A549 (cell line): ENCODE measurements around the gene TMEM41A. TPM values are rescaled to one million over a fixed set of nuclear protein-coding genes. Genes with fewer than 3 reads are reported as not detected.

ENCODE experiments used
- ATAC-seq, 2 experiments: fragments of 200-7000 bp in 1 of 2; fragments of >200 bp in 1 of 2; cut with Nextera tagmentation in 1 of 2; cut with Tn5 transposase in 1 of 2; 3 replicates each; pipeline versions ENCODE4 v1.8.0 to v1.9.1; 2018 to 2020; ENCODE audit warnings: mild to moderate bottlenecking in 1 of 2, moderate library complexity in 1 of 2
- CTCF ChIA-PET: fragments of 300-600 bp; sonication (Branson Sonifier 250); formaldehyde crosslinking; extraction: SDS; loops from one replicate; lab custom pipeline; 2021; ENCODE audit warnings: antibody characterized with exemption, inconsistent platforms; lab: Yijun Ruan, JAX
- POLR2A ChIA-PET: fragments of 350-600 bp; formaldehyde crosslinking; extraction: SDS; loops from one replicate; lab custom pipeline; 2021; ENCODE audit warnings: antibody characterized with exemption, inconsistent platforms; lab: Yijun Ruan, JAX
- DNase-seq, 2 experiments: peaks; one replicate each; pipeline versions ENCODE4 v3.0.0 to v3.0.0-alpha.2; 2011 to 2016; ENCODE audit warnings: low read depth in 1 of 2, low spot score in 1 of 2
- FAIRE-seq: peaks from 2 replicates; lab custom pipeline; 2011; peaks lifted over from hg19 to GRCh38; lab: Jason Lieb, UNC
- H3K27ac ChIP-seq, 2 experiments: fragments of >200 bp; sonication (Bioruptor Twin); formaldehyde crosslinking; 3 replicates each; pipeline ENCODE4 v1.5.1; 2016 to 2017
- H3K4me1 ChIP-seq: fragments of >200 bp; sonication (Bioruptor Twin); formaldehyde crosslinking; 3 replicates; pipeline ENCODE4 v1.6.1; 2016
- H3K4me2 ChIP-seq: fragments of >200 bp; sonication (Bioruptor Twin); formaldehyde crosslinking; 3 replicates; pipeline ENCODE4 v1.6.1; 2016
- H3K4me3 ChIP-seq: fragments of >200 bp; sonication (Bioruptor Twin); formaldehyde crosslinking; 3 replicates; pipeline ENCODE4 v1.5.1; 2016
- H3K9me3 ChIP-seq: fragments of >200 bp; sonication (Bioruptor Twin); formaldehyde crosslinking; 3 replicates; pipeline ENCODE4 v1.6.1; 2016
- CEBPB ChIP-seq, 2 experiments: fragments of >200 bp in 1 of 2; sonication (Bioruptor Twin) in 1 of 2; formaldehyde crosslinking in 1 of 2; IDR thresholded peaks; 2 replicates each; pipeline ENCODE4 v1.6.1; 2012 to 2016
- FOXS1 ChIP-seq: fragments of 250-450 bp; sonication (Bioruptor Pico); IDR thresholded peaks from 2 replicates; pipeline ENCODE4 v1.5.0; 2020; ENCODE audit warnings: mild to moderate bottlenecking, moderate library complexity
- GATA3 ChIP-seq: IDR thresholded peaks from 2 replicates; pipeline ENCODE4 v1.6.1; 2012; ENCODE audit warnings: borderline replicate concordance
- HMGXB4 ChIP-seq: fragments of 250-450 bp; sonication (Bioruptor Pico); IDR thresholded peaks from 2 replicates; pipeline ENCODE4 v1.5.0; 2021; ENCODE audit warnings: mild to moderate bottlenecking, moderate library complexity, borderline replicate concordance
- HOXB5 ChIP-seq: fragments of 250-450 bp; sonication (Bioruptor Pico); IDR thresholded peaks from 2 replicates; pipeline ENCODE4 v1.5.0; 2020; ENCODE audit warnings: mild to moderate bottlenecking, moderate library complexity
- KDM1A ChIP-seq: fragments of 200-600 bp; sonication (generic); IDR thresholded peaks from 2 replicates; pipeline ENCODE4 v1.6.1; 2016; ENCODE audit warnings: low read depth, mild to moderate bottlenecking
- MAZ ChIP-seq: fragments of 150-350 bp; IDR thresholded peaks from 2 replicates; pipeline ENCODE4 v1.6.1; 2014; ENCODE audit warnings: antibody characterized with exemption, low read depth, low read length, borderline replicate concordance
- NR3C1 ChIP-seq: fragments of >200 bp; sonication (Bioruptor Twin); formaldehyde crosslinking; IDR thresholded peaks from 3 replicates; pipeline ENCODE4 v1.6.1; 2017
- RFX5 ChIP-seq: fragments of 450-650 bp; IDR thresholded peaks from 2 replicates; pipeline ENCODE4 v1.7.1; 2014; ENCODE audit warnings: antibody characterized with exemption, mild to moderate bottlenecking, moderate library complexity
- RNF2 ChIP-seq: fragments of 200-600 bp; sonication (generic); IDR thresholded peaks from 2 replicates; pipeline ENCODE4 v1.6.1; 2016; ENCODE audit warnings: low read depth, mild to moderate bottlenecking, antibody characterized with exemption, moderate library complexity, borderline replicate concordance
- SMC3 ChIP-seq: fragments of >200 bp; sonication (Bioruptor Twin); formaldehyde crosslinking; IDR thresholded peaks from 3 replicates; pipeline ENCODE4 v1.6.1; 2018; ENCODE audit warnings: inconsistent platforms
- TFCP2L1 ChIP-seq: fragments of 250-450 bp; sonication (Bioruptor Pico); IDR thresholded peaks from 2 replicates; pipeline ENCODE4 v1.5.0; 2021; ENCODE audit warnings: mild to moderate bottlenecking
- ZC3H11A ChIP-seq: fragments of 450-650 bp; IDR thresholded peaks from 2 replicates; pipeline ENCODE4 v1.6.1; 2014; ENCODE audit warnings: antibody characterized with exemption, mild to moderate bottlenecking
- ZNF302 ChIP-seq: fragments of 250-450 bp; sonication (Bioruptor Pico); IDR thresholded peaks from 2 replicates; pipeline ENCODE4 v1.9.0; 2021; ENCODE audit warnings: inconsistent platforms, mild to moderate bottlenecking, moderate library complexity
- WGBS: methylation state at CpG from one replicate; pipeline ENCODE4 v1.1.6; 2017; ENCODE audit errors: missing lambda C conversion rate; 5-methylcytosine and 5-hydroxymethylcytosine counted together
- polyA plus RNA-seq, 4 experiments: library from polyadenylated mRNA; depleted of rRNA in 3 of 4; stranded (reverse); fragments of >200 nt; fragmentation: RNase III in 1 of 4; extraction: RNeasy Plus Mini Kit Qiagen cat#74134 plus additional on column Dnase treatment in 1 of 4; gene quantifications; 2 replicates in 3 of 4; 3 replicates in 1 of 4; pipeline ENCODE4 v1.2.3, GENCODE V29; 2011 to 2017
- TF ChIP-seq, protein P1 (sequence below): IDR thresholded peaks from 2 replicates; pipeline ENCODE4 v1.6.1; 2012; ENCODE audit warnings: low read depth, borderline replicate concordance
- TF ChIP-seq, protein P2 (sequence below): fragments of >200 bp; sonication (Bioruptor Twin); formaldehyde crosslinking; IDR thresholded peaks from 2 replicates; pipeline ENCODE4 v1.6.1; 2016
- TF ChIP-seq, protein P3 (sequence below): fragments of >200 bp; sonication (Bioruptor Twin); formaldehyde crosslinking; IDR thresholded peaks from 3 replicates; pipeline ENCODE4 v1.6.1; 2016
- TF ChIP-seq, protein P4 (sequence below): fragments of 150-350 bp; IDR thresholded peaks from 2 replicates; pipeline ENCODE4 v1.6.1; 2014; ENCODE audit warnings: low read depth, mild to moderate bottlenecking, low read length

The TMEM41A gene
- polyA plus RNA-seq, 2 of the 4 experiments (the other 2 are of a cell fraction): 16.6 to 31.3 TPM

GRCh38 chr3:185490241-185490640 lies 8.6 kb downstream of the TMEM41A start:
- Histone ChIP-seq H3K4me1 (no peaks in the 10 kb centered on the region), H3K27ac (no peak overlapping the region), H3K9me3 (no peaks in the 10 kb centered on the region), H3K4me2 (no peak overlapping the region), H3K4me3 (no peak overlapping the region)
- WGBS: 91% methylated on average over 4 of the region's 4 CpGs
- FAIRE-seq (no peak), ATAC-seq (no peak), DNase-seq (no peak)
- POLR2A ChIA-PET: no interaction called here
- CTCF ChIA-PET: interaction anchor here (1.2 kb wide), 1 partner anchor 85 kb away, joined by 3 read pairs; no protein-coding TSS in a partner anchor
- no peak for TF ChIP-seq CEBPB (IDR thresholded peaks at IDR 0.05)

GRCh38 chr3:185489462-185489861 lies 9.4 kb downstream of the TMEM41A start:
- WGBS: 88% methylated on average over 3 of the region's 3 CpGs

GRCh38 chr3:185488465-185488864 lies 10.4 kb downstream of the TMEM41A start:
- 90% methylated on average over 2 of the region's 5 CpGs for WGBS
- H3K27ac ChIP-seq: no peak overlapping the region
- POLR2A ChIA-PET: no interaction called here
- ATAC-seq (no peak), DNase-seq (no peak), FAIRE-seq (no peak)
- CTCF ChIA-PET: no interaction called here
- no peaks in the 10 kb centered on the region for H3K4me1 ChIP-seq
- H3K9me3 ChIP-seq: no peaks in the 10 kb centered on the region
- TF ChIP-seq TFCP2L1 (no peak), NR3C1 (no peak), MAZ (no peak)
- TF ChIP-seq, all 56 proteins: peak for 0
- Histone ChIP-seq H3K4me3 (no peak overlapping the region), H3K4me2 (no peak overlapping the region)

More at GRCh38 chr3:185489462-185489861, 9.4 kb downstream of the TMEM41A start:
- POLR2A ChIA-PET: no interaction called here
- H3K27ac ChIP-seq: no peak overlapping the region
- ATAC-seq (no peak), FAIRE-seq (no peak), DNase-seq (no peak)
- CTCF ChIA-PET: interaction anchor here (1.2 kb wide), 1 partner anchor 85 kb away, joined by 3 read pairs; no protein-coding TSS in a partner anchor
- no peak overlapping the region for H3K4me2 ChIP-seq
- no peaks in the 10 kb centered on the region for H3K4me1 ChIP-seq
- H3K9me3 ChIP-seq: no peaks in the 10 kb centered on the region
- no peak overlapping the region for H3K4me3 ChIP-seq
- TF ChIP-seq, protein P1, sequence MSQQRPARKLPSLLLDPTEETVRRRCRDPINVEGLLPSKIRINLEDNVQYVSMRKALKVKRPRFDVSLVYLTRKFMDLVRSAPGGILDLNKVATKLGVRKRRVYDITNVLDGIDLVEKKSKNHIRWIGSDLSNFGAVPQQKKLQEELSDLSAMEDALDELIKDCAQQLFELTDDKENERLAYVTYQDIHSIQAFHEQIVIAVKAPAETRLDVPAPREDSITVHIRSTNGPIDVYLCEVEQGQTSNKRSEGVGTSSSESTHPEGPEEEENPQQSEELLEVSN: no peak

GRCh38 chr3:185486394-185486793 lies 12.4 kb downstream of the TMEM41A start:
- Histone ChIP-seq H3K4me3 (no peak overlapping the region), H3K4me1 (no peaks in the 10 kb centered on the region), H3K4me2 (no peak overlapping the region), H3K27ac (no peak overlapping the region), H3K9me3 (no peaks in the 10 kb centered on the region)
- ChIA-PET CTCF (interaction anchor here (1.8 kb wide), 1 partner anchor 73 kb away, joined by 4 read pairs; no protein-coding TSS in a partner anchor), POLR2A (no interaction called here)
- WGBS: 95% methylated on average over 5 of the region's 5 CpGs
- no peak for TF ChIP-seq HOXB5 (CRISPR knock-in tag)
- DNase-seq (no peak), FAIRE-seq (no peak), ATAC-seq (no peak)

DNA sequence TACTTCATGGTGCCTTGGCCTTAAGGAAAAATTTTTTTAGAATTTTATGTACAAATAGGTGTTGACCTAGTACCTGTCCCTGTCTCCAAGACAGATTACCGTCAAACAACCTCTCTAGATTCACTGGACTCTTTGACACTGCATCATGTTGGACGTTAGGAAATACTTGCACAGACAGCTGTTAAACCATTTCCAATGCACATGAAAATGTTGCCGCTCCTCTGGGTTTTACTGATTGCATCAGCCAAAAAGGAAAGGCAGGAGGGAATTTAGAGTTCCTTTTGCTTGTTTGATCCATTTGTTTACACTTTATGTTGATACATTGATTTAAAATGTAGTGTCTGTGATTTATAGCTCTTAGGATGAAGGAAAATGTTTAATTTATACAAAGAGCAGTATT lies 14.5 kb downstream of the TMEM41A start:
- Histone ChIP-seq H3K9me3 (no peaks in the 10 kb centered on the region), H3K4me1 (no peaks in the 10 kb centered on the region), H3K4me2 (no peak overlapping the region), H3K27ac (no peak overlapping the region)
- POLR2A ChIA-PET: no interaction called here
- CTCF ChIA-PET: no interaction called here
- no peak for ATAC-seq
- no peak for DNase-seq
- 85% methylated on average over 3 of the region's 3 CpGs for WGBS
- no peak for FAIRE-seq
- TF ChIP-seq HOXB5 (CRISPR knock-in tag) (no peak), ZC3H11A (no peak), KDM1A (no peak), RFX5 (no peak), GATA3 (no peak), ZNF302 (CRISPR knock-in tag) (no peak), FOXS1 (no peak), SMC3 (no peak), RNF2 (no peak), HMGXB4 (no peak)
- TF ChIP-seq, protein P2, sequence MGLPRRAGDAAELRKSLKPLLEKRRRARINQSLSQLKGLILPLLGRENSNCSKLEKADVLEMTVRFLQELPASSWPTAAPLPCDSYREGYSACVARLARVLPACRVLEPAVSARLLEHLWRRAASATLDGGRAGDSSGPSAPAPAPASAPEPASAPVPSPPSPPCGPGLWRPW: no peak
- TF ChIP-seq, protein P3, sequence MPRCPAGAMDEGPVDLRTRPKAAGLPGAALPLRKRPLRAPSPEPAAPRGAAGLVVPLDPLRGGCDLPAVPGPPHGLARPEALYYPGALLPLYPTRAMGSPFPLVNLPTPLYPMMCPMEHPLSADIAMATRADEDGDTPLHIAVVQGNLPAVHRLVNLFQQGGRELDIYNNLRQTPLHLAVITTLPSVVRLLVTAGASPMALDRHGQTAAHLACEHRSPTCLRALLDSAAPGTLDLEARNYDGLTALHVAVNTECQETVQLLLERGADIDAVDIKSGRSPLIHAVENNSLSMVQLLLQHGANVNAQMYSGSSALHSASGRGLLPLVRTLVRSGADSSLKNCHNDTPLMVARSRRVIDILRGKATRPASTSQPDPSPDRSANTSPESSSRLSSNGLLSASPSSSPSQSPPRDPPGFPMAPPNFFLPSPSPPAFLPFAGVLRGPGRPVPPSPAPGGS: no peak
- TF ChIP-seq, protein P4, sequence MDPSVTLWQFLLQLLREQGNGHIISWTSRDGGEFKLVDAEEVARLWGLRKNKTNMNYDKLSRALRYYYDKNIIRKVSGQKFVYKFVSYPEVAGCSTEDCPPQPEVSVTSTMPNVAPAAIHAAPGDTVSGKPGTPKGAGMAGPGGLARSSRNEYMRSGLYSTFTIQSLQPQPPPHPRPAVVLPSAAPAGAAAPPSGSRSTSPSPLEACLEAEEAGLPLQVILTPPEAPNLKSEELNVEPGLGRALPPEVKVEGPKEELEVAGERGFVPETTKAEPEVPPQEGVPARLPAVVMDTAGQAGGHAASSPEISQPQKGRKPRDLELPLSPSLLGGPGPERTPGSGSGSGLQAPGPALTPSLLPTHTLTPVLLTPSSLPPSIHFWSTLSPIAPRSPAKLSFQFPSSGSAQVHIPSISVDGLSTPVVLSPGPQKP: no peak
- TF ChIP-seq, all 56 proteins: peak for 0
- no peak overlapping the region for H3K4me3 ChIP-seq
